ENCODE data around the gene TMEM120B.

TMEM120B gene

DNA sequence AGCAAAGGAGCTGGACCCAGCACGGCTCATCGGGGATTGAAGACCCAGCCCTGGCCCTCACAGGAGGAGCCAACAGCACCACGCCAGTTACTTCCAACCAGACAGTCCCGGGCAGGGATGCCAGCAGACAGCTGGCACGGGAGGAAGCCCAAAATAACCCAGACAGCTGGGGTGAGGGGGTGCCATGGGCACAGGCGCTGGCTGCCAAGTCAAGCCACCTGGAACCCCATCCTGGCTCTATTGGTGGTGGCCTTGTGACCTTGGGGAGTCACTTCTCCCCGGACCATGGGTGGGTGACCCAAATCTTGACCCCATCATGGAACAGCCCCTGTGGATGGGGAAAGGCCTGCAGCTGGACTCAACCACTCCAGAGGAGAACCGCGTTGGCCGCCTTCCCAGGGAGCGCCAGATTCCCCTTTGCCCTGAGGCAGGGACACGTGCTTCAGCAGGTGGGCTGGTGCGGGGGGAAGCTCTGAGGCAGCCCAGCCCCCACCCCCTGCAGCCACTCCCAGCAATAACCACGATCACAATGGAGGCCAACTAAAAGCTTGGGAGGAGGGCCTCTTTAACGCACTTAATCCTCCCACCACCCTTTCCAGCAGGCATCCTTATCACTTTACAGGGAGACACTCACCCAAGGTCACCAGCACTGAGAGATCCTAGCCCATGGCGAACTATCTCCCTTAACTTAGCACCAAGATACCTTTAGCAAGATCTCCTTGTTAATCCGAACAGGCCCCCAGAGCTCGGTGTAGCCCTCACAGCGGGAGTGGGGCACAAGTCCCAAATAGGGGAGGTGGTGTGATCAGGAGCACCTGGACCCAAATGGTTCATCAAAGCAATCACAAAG, 85.6 kb downstream of the TMEM120B start (continued):
- peak; percentile 99 for TF ChIP-seq KLF1 (tag by site-specific recombination; IDR thresholded peaks at IDR 0.05)
- peak; percentile 74 for TF ChIP-seq KLF9 (tag by site-specific recombination; IDR thresholded peaks at IDR 0.05; ENCODE audit: low read depth)
- no peak for TF ChIP-seq BCL6B (tag by site-specific recombination; IDR thresholded peaks at IDR 0.05)
- peak; percentile 31 for TF ChIP-seq ZBTB26 (tag by site-specific recombination; optimal IDR thresholded peaks at IDR 0.05)
- TF ChIP-seq TSHZ1 (tag by site-specific recombination; IDR thresholded peaks at IDR 0.05; ENCODE audit: borderline replicate concordance) = peak; percentile 64; the same call in 1 of the 2 replicates
- TF ChIP-seq ZBTB1 (tag by site-specific recombination; IDR thresholded peaks at IDR 0.05) = peak; percentile 84; the same call in 1 of the 2 replicates
- TF ChIP-seq ZNF138 (tag by site-specific recombination; IDR thresholded peaks at IDR 0.05; ENCODE audit: borderline replicate concordance) = no peak
- no peak for TF ChIP-seq ZBTB7A (tag by site-specific recombination; IDR thresholded peaks at IDR 0.05; ENCODE audit: low read depth)
- TF ChIP-seq HIC1 (tag by site-specific recombination; IDR thresholded peaks at IDR 0.05) = peak; percentile 83
- TF ChIP-seq, protein P1, sequence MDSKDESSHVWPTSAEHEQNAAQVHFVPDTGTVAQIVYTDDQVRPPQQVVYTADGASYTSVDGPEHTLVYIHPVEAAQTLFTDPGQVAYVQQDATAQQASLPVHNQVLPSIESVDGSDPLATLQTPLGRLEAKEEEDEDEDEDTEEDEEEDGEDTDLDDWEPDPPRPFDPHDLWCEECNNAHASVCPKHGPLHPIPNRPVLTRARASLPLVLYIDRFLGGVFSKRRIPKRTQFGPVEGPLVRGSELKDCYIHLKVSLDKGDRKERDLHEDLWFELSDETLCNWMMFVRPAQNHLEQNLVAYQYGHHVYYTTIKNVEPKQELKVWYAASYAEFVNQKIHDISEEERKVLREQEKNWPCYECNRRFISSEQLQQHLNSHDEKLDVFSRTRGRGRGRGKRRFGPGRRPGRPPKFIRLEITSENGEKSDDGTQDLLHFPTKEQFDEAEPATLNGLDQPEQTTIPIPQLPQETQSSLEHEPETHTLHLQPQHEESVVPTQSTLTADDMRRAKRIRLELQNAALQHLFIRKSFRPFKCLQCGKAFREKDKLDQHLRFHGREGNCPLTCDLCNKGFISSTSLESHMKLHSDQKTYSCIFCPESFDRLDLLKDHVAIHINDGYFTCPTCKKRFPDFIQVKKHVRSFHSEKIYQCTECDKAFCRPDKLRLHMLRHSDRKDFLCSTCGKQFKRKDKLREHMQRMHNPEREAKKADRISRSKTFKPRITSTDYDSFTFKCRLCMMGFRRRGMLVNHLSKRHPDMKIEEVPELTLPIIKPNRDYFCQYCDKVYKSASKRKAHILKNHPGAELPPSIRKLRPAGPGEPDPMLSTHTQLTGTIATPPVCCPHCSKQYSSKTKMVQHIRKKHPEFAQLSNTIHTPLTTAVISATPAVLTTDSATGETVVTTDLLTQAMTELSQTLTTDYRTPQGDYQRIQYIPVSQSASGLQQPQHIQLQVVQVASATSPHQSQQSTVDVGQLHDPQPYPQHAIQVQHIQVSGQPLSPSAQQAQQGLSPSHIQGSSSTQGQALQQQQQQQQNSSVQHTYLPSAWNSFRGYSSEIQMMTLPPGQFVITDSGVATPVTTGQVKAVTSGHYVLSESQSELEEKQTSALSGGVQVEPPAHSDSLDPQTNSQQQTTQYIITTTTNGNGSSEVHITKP (tag by site-specific recombination; IDR thresholded peaks at IDR 0.05) = peak; percentile 92
- TF ChIP-seq ZNF843 (tag by site-specific recombination; IDR thresholded peaks at IDR 0.05) = peak; percentile 59
- TF ChIP-seq ZNF600 (tag by site-specific recombination; IDR thresholded peaks at IDR 0.05) = no peak; the same call in 1 of the 2 replicates
- no peak for TF ChIP-seq RBAK (tag by site-specific recombination; IDR thresholded peaks at IDR 0.05)
- no peak for TF ChIP-seq ZNF510 (tag by site-specific recombination; IDR thresholded peaks at IDR 0.05; ENCODE audit: insufficient replicate concordance)
- TF ChIP-seq OSR2 (tag by site-specific recombination; IDR thresholded peaks at IDR 0.05) = peak; percentile 72
- TF ChIP-seq ZBTB8A (tag by site-specific recombination; IDR thresholded peaks at IDR 0.05) = peak; percentile 83
- no peak for TF ChIP-seq ZNF354C (tag by site-specific recombination; IDR thresholded peaks at IDR 0.05; ENCODE audit: borderline replicate concordance, low read depth)
- TF ChIP-seq SCRT2 (tag by site-specific recombination; IDR thresholded peaks at IDR 0.05) = peak; percentile 55; the same call in 1 of the 2 replicates
- TF ChIP-seq ZNF324 (tag by site-specific recombination; IDR thresholded peaks at IDR 0.05) = peak; percentile 27; the same call in 1 of the 2 replicates
- peak; percentile 97 for TF ChIP-seq ZFHX2 (tag by site-specific recombination; conservative IDR thresholded peaks at IDR 0.05)
- TF ChIP-seq ZNF350 (tag by site-specific recombination; IDR thresholded peaks at IDR 0.05) = no peak
- TF ChIP-seq MZF1 (tag by site-specific recombination; IDR thresholded peaks at IDR 0.05; ENCODE audit: borderline replicate concordance) = peak; percentile 26
- no peak for TF ChIP-seq ZNF473 (tag by site-specific recombination; IDR thresholded peaks at IDR 0.05)
- no peak for TF ChIP-seq ZNF776 (tag by site-specific recombination; IDR thresholded peaks at IDR 0.05; ENCODE audit: borderline replicate concordance)
- no peak for TF ChIP-seq OVOL3 (tag by site-specific recombination; IDR thresholded peaks at IDR 0.05)
- TF ChIP-seq KLF7 (tag by site-specific recombination; IDR thresholded peaks at IDR 0.05; ENCODE audit: borderline replicate concordance) = peak; percentile 98; the same call in 1 of the 2 replicates

Measured in HEK293 (cell line).